ENCODE data around the gene SYNE1.
A peak's percentile ranks its signal among the peaks of the same experiment; 100 is the strongest.
"Not testable (repeated sequence)": the region's sequence is repeated elsewhere in the genome, so short reads cannot be mapped to it uniquely, and the experiment has no call there.

Gene SYNE1

DNA sequence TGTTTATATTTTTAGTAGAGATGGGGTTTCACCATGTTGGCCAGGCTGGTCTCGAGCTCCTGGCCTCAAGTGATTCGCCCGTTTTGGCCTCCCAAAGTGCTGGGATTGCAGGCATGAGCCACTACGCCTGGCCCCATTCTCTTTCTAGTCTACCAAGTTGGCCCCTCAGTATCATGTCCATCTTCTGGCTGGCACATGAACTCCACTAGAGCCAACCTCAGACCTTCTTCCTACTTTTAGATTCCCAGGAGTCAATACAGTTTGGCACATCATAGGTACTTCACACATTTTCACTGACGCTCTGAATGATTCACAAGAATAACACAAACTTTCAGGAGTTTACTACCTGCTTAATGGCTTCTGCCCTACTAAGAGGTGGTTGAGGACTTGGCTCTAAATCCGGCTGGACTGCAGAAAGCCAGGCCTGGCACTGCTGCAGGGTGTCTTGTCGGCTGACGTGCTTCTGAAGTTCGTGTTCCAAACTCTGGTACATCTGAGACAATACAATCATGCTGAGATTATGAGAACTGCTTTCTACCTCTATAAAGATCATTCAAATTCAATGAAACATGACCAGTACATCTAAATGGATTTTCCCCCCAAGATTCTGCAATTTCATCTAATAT is 293.3 kb downstream of the SYNE1 start:
- TF ChIP-seq, protein P1, sequence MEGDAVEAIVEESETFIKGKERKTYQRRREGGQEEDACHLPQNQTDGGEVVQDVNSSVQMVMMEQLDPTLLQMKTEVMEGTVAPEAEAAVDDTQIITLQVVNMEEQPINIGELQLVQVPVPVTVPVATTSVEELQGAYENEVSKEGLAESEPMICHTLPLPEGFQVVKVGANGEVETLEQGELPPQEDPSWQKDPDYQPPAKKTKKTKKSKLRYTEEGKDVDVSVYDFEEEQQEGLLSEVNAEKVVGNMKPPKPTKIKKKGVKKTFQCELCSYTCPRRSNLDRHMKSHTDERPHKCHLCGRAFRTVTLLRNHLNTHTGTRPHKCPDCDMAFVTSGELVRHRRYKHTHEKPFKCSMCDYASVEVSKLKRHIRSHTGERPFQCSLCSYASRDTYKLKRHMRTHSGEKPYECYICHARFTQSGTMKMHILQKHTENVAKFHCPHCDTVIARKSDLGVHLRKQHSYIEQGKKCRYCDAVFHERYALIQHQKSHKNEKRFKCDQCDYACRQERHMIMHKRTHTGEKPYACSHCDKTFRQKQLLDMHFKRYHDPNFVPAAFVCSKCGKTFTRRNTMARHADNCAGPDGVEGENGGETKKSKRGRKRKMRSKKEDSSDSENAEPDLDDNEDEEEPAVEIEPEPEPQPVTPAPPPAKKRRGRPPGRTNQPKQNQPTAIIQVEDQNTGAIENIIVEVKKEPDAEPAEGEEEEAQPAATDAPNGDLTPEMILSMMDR (conservative IDR thresholded peaks at IDR 0.05; ENCODE audit: low read depth, low read length), result no peak
- no peak overlapping the region for H3K4me3 ChIP-seq (ENCODE audit: low read depth, low read length)
- DNase-seq (ENCODE audit: low read depth), result no peak

DNA sequence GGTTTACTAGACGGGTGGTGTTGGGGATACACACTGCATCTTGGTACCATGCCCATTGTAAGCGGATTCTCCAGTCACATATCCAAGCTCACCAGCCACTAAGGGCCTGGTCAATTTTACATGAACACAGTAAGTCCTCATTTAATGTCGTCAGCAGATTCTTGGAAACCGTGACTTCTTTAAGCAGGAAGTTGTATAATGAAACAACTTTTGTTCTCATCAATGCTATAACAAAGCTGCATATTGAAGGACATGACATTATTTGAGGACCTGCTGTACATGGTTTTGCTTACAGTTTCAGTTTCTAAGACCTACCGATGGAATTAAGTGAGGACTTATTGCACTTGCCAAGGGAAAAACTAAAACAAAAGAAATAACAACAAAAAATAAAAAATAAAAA is 295.6 kb downstream of the SYNE1 start:
- H3K4me3 ChIP-seq (ENCODE audit: low read depth, low read length), result no peak overlapping the region
- DNase-seq (ENCODE audit: low read depth), result no peak
- TF ChIP-seq, protein P1 (conservative IDR thresholded peaks at IDR 0.05; ENCODE audit: low read depth, low read length), result no peak

DNA sequence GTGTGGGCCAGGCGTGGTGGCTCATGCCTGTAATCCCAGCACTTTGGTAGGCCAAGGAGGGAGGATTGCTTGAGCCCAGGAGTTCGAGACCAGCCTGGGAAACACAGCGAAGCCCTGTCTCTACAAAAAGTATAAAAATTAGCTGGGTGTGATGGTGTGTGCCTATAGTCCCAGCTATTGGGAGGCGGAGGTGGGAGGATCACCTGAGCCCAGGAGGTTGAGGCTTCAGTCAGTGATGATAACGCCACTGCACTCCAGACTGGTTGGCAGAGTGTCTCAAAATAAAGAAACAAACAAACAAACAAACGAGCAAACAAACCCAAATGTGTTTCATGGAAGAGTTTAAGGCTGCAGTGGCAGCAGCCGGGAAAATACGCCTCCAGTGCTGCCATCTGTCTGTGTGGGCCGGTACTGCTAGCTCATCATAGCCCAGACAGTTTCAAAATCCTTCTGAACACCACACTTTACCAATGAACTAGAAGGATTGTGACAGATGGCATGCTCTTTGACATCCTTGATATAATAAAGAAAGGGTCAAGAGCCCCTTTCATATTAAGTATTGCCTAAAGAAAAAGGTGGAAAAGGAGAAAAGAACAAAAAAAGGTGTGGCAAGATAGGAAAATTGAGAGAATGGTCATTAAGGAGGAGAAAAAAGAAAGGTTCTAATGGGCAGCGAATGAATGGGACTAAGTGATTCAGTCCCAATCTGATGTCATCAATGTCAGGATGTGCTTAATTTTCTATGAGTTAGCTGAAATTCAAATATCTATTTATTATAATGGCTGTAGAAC is 298.6 kb downstream of the SYNE1 start:
- TF ChIP-seq, protein P1 (conservative IDR thresholded peaks at IDR 0.05; ENCODE audit: low read depth, low read length), result peak; percentile 99
- DNase-seq (ENCODE audit: low read depth), result peak; percentile 64
- H3K4me3 ChIP-seq (ENCODE audit: low read depth, low read length), result no peak overlapping the region

DNA sequence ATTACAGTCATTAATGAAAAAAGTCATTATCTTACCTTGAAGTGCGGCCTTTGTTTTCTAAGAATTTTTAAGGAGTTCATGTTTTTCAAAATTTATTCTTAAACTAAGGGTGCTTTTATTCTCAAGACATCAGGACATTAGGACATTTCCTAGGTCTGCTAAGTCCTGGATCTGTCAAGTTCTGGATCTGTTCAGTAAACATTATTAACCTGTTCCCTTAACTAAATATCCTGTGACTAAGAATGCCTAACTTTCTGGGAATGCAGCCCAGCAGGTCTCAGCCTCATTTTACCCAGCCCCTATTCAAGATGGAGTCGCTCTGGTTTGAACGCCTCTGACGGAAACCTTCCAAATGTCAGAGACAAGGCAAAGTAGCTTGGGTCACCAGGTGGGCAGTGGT is 302.6 kb downstream of the SYNE1 start:
- TF ChIP-seq, protein P1 (conservative IDR thresholded peaks at IDR 0.05; ENCODE audit: low read depth, low read length), result no peak
- no peak for DNase-seq (ENCODE audit: low read depth)
- no peak overlapping the region for H3K4me3 ChIP-seq (ENCODE audit: low read depth, low read length)

DNA sequence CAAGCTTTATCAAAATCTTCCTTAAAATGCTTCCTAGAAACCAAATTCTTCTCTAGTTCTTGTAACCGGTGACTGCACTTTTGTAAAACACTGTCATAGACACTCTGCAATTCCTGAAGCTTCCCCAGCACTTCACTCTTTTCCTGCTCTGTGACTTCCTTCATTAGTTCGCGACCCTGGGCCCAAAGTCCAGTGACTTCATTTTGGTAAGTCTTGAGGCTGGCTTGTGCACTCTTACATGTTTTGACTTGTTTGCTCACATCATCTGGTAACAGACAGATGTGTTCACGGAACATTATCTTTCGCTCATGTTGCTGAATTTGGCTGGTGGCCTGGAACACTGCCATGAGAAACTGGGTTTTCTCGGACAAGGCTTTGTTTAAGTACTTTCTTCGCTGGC is 306.2 kb downstream of the SYNE1 start:
- H3K4me3 ChIP-seq (ENCODE audit: low read depth, low read length), result no peak overlapping the region
- DNase-seq (ENCODE audit: low read depth), result no peak

DNA sequence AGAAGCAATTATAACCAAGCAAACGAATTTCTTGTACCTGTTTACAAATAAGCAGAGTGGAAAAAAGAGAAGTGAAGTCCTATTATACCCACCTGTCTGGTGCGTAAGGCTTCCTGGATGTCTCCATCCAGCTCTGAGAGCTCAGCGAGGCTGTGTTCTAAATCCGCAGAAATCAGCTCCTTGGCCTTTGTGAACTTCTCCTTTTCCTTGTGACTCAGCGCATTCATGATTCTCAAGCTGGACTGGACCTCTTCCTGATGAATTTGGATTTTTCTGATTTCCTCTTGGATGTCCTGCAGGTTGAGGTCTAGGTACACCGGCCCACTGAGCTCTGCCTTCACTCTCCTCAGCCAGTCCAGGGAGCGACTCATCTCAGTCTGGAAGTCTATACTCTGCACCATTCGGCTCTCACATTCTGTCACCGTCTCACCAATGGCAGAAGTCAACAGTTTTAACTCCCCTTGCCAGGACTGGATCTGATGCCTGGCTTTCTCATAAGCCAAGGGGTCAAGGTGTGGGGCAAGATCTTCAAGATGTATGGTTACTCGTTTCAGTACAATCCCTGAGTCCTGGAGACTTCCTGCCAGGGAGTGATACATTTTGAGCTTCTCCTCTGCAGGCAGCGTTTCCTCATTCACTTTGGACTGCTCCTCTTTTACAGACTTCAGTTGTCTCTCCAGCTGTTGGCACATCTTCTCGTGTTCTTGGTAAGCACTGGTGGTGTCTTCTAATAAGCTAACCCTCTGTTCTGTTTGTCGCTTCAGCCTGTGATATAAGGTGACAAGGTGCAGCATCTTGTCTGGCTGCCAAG is 307.3 kb downstream of the SYNE1 start:
- H3K4me3 ChIP-seq (ENCODE audit: low read depth, low read length), result no peak overlapping the region
- no peak for DNase-seq (ENCODE audit: low read depth)
- TF ChIP-seq, protein P1 (conservative IDR thresholded peaks at IDR 0.05; ENCODE audit: low read depth, low read length), result no peak

More for the DNA sequence above, 306.2 kb downstream of the SYNE1 start:
- TF ChIP-seq, protein P1 (conservative IDR thresholded peaks at IDR 0.05; ENCODE audit: low read depth, low read length), result no peak

DNA sequence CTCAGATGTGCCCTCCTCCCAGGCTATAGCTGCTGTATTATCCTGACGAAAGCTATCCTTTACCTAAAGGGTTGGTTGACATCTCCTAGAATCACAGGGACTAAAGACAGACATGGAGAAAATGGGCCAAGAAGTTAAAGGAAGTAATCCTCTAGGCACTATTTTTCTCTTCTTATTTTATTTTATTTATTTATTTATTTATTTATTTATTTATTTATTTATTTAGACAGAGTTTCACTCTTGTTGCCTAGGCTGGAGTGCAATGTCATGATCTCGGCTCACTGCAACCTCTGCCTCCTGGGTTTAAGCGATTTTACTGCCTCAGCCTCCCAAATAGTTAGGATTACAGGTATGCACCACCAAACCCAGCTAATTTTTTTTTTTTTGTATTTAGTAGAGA is 309.0 kb downstream of the SYNE1 start:
- H3K4me3 ChIP-seq (ENCODE audit: low read depth, low read length); DNase-seq (ENCODE audit: low read depth): not testable (repeated sequence)

Data from choroid plexus epithelial cell (primary cell).